T-helper 2 cell treated with Interferon-gamma antibody and Interleukin-4, amounts not matched to agents 5 μg/mL and 100 μg/mL, for 36 hours (primary cell): ENCODE data around the gene SFSWAP.
A peak's percentile ranks its signal among the peaks of the same experiment; 100 is the strongest.

Experiments used
- DNase-seq: peaks from one replicate; pipeline ENCODE4 v3.0.0; 2021; ENCODE audit warnings: low spot score
- H3K27ac Mint-ChIP-seq: one replicate; pipeline ENCODE4 v1.8.0; 2021; ENCODE audit warnings: mild to moderate bottlenecking, mixed read lengths
- H3K27me3 Mint-ChIP-seq: one replicate; pipeline ENCODE4 v1.8.0; 2021; ENCODE audit warnings: low read depth, mixed read lengths
- H3K36me3 Mint-ChIP-seq: one replicate; pipeline ENCODE4 v1.8.0; 2021; ENCODE audit warnings: low read depth, mixed read lengths
- H3K4me1 Mint-ChIP-seq: one replicate; pipeline ENCODE4 v1.8.0; 2021; ENCODE audit warnings: low read depth, mixed read lengths
- H3K4me3 Mint-ChIP-seq: one replicate; pipeline ENCODE4 v1.8.0; 2022; ENCODE audit warnings: mild to moderate bottlenecking, moderate library complexity, mixed read lengths
- H3K9me3 Mint-ChIP-seq: one replicate; pipeline ENCODE4 v1.8.0; 2021; ENCODE audit warnings: mixed read lengths

The SFSWAP gene

DNA sequence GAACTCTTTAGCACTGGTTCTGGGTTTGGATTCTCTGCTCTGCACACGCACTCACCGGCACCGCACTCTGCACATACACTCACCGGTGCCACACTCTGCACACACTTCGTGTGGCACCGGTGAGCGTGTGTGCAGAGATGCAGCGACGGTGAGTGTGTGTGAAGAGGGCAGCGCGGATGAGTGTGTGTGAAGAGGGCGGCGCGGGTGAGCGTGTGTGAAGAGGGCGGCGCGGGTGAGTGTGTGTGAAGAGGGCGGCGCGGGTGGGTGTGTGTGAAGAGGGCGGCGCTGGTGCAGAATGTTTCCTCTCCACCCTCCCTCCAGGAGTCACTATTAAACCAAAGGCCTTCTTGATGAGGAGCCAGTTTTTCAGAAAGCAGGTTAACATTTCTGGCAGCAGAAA lies 68.1 kb downstream of the SFSWAP start:
- H3K27ac Mint-ChIP-seq: no peak overlapping the region
- H3K36me3 Mint-ChIP-seq: peaks cover 34% of the 10 kb centered on the region
- no peak for DNase-seq
- H3K4me3 Mint-ChIP-seq: no peak overlapping the region
- H3K4me1 Mint-ChIP-seq: peaks cover 4% of the 10 kb centered on the region
- no peaks in the 10 kb centered on the region for H3K9me3 Mint-ChIP-seq
- no peaks in the 10 kb centered on the region for H3K27me3 Mint-ChIP-seq

DNA sequence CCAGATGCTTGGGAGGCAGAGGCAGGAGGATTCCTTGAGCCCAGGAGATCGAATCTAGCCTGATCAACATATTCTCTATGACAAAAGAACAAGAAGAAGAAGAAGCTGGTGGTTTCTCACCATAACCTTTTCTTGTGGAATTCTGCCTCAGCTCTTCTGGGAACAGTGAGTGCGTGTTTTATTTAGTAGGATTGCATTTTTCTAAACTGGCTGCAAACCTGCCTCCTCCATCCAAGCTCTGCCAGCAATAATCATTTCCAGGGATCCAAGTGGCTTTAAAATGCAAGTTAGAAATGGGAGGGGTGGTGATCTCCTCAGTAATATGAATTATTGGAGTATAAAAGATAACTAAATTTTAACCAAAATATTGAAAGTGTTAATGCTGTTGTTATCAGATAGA lies 71.2 kb downstream of the SFSWAP start:
- DNase-seq: no peak
- Mint-ChIP-seq H3K4me3 (no peak overlapping the region), H3K36me3 (peaks cover 32% of the 10 kb centered on the region), H3K27me3 (no peaks in the 10 kb centered on the region), H3K4me1 (no peaks in the 10 kb centered on the region), H3K9me3 (no peaks in the 10 kb centered on the region), H3K27ac (no peak overlapping the region)

DNA sequence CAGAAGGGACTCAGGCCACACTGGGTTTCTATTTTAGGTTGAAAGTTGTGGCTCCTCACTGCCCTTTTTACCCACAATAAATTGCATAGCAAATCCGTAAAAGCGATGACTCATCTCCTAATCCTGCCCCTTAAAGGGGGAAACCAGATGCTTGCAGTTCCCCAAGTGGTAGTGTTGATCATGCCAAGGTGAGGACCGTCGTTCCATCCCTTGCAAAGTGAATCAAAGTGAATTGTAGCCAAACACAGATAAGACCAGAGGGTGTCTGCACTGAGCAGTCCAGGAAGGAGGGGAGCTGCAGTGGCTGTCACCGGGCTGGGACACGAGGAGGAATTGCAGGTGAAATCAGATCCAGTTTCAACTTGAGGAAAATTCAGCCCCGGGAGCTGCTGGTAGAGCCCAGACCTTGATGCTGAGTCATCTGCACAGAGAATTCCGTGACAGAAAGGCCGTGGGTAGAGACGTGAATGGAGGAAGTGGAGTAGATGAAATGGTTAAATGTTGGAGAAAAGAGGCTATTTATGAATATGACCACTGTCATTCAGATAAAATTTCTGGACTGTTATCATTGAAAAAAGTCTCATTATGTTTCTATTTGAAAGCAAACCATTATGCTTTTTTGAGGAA lies 73.1 kb downstream of the SFSWAP start:
- Mint-ChIP-seq H3K27ac (peak overlapping the region; percentile 15), H3K4me1 (no peaks in the 10 kb centered on the region), H3K27me3 (no peaks in the 10 kb centered on the region), H3K9me3 (no peaks in the 10 kb centered on the region), H3K36me3 (peaks cover 23% of the 10 kb centered on the region), H3K4me3 (no peak overlapping the region)
- DNase-seq: no peak

DNA sequence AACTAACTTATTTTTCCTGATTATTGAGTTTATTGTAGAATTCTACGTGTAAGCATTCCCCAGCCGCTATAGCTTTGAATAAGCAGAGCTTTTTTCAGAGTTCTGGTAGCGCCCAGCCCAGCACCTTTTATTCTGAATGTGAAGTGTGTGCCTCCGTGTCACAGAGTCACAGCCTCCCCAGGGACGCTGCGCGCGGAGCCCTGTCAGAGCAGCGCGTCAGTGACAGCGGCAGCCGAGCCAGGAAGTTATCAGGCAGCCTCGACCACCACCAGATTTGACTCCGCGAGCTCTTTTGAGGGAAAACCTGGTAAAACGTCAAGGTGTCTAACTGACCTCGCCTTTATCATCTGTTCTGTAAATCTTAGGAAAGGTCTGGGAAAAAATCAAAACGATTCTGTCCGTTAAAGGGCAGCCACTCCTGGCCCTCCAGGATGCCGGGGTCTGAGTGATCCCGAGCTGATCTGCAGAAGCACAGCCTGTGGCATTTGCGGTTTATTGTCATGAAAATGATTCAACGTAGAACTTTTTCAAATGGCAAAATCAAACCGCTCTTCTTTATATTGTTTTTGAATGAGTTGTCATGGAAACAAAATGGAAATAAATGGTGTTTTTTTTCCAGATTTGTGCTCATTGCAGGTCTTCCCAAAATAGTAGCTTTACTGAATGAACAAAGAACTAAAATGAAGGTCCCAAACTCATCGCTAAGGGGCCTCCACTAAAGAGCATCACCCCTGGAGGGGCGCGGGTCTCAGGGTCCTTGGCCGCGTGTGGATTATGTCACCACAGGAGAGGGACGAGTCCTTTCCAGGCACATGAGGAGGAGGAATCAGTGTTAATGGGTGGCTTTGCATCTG lies 74.2 kb downstream of the SFSWAP start:
- Mint-ChIP-seq H3K36me3 (peaks cover 29% of the 10 kb centered on the region), H3K4me1 (no peaks in the 10 kb centered on the region), H3K4me3 (no peak overlapping the region), H3K27me3 (no peaks in the 10 kb centered on the region), H3K27ac (no peak overlapping the region), H3K9me3 (no peaks in the 10 kb centered on the region)
- no peak for DNase-seq

DNA sequence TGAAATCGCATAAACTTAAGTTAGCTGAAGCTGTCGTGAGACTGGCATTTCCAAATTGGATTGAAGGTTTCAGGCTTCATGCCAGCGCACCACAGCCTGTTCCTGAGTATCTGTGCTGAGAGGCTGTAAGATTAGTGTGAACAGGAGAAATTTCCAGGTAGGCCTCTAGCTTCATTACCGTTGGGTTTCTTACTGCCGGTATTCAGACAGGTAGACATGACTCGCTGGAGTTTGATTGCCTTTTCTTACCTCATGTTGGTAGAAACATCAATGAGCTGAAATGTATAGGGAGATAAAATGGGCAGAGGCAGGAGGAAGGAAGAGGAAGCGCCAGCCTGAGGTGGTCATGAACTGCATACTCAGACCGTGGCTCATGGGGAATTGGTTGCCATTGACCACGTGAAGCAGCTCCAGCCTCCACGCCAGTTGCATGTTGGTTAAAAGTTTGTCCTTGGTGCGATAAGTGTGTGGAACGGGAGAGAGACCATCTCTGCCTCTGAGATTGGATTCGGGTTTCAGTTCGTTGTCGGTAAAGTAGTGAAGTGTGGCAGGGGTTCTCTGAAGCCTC lies 75.0 kb downstream of the SFSWAP start:
- DNase-seq: no peak
- Mint-ChIP-seq H3K4me1 (no peaks in the 10 kb centered on the region), H3K36me3 (peaks cover 32% of the 10 kb centered on the region), H3K27ac (no peak overlapping the region), H3K4me3 (no peak overlapping the region), H3K27me3 (no peaks in the 10 kb centered on the region), H3K9me3 (no peaks in the 10 kb centered on the region)

DNA sequence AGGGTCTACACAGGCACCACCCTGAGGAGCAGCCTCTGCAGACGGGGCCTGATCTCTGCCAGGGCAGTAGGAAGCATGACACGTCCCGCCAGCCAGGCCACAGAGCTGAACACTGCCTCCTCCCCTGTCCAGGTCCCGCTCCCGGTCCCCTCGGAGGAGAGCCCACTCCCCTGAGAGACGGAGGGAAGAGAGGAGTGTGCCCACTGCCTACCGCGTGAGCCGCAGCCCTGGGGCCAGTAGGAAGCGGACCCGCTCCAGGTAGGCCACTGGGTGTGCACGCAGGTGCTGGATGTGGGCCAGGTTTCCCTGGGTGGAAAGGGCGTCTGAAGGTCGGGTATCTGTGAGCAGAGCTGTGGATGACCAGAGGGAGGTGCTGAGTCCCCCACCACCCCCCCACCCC lies 75.4 kb downstream of the SFSWAP start:
- Mint-ChIP-seq H3K36me3 (peaks cover 33% of the 10 kb centered on the region), H3K27me3 (no peaks in the 10 kb centered on the region), H3K4me3 (no peak overlapping the region), H3K27ac (no peak overlapping the region), H3K4me1 (no peaks in the 10 kb centered on the region), H3K9me3 (no peaks in the 10 kb centered on the region)
- no peak for DNase-seq

DNA sequence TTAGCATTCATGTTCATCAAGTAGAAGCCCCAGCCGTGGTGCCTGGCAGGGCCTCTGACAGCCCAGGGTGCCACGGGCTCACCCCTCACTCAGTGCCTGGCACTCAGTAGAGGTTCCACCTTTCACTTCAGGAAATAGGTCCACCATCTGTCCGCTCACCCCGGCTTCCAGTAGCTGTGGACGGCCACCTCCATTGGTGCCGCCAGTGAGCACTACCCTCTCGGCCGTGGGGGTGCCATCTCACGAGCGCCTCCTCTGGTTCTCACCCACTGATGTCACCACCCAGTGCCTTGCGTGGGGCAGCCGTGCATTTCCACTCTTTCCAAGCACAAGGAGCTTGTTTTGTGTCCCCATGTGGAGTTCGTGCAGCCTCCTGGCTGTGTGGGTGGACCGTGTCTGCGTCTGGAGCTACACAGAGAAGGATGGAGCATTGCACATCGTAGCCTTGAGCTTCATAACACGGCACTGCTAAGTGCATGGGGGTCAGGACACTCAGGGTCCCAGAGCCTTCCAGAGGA lies 76.3 kb downstream of the SFSWAP start:
- no peaks in the 10 kb centered on the region for H3K9me3 Mint-ChIP-seq
- H3K36me3 Mint-ChIP-seq: peaks cover 35% of the 10 kb centered on the region
- no peaks in the 10 kb centered on the region for H3K4me1 Mint-ChIP-seq
- H3K27me3 Mint-ChIP-seq: no peaks in the 10 kb centered on the region
- no peak overlapping the region for H3K4me3 Mint-ChIP-seq
- H3K27ac Mint-ChIP-seq: no peak overlapping the region
- DNase-seq: no peak

DNA sequence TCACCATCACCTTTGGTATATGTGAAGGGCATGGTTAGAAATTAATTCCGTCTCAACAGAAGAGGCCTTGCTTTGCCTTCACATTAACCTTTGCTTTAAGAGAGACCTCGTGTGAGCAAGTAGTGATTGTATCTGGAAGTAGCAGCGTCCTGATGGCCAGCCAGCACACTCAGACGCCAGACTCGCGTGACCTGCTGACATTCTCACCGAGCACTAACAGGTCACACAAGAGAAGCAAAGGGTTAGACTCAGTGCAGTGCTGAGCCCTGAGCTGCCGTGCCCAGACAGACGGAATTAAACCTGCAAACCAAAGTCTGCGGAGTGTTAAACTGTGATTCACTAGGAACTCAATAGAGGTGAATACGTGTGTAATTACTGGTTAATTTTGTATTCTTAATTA lies 77.2 kb downstream of the SFSWAP start:
- H3K36me3 Mint-ChIP-seq: peaks cover 35% of the 10 kb centered on the region
- no peaks in the 10 kb centered on the region for H3K4me1 Mint-ChIP-seq
- H3K9me3 Mint-ChIP-seq: no peaks in the 10 kb centered on the region
- no peak for DNase-seq
- H3K27me3 Mint-ChIP-seq: no peaks in the 10 kb centered on the region
- H3K27ac Mint-ChIP-seq: no peak overlapping the region
- H3K4me3 Mint-ChIP-seq: no peak overlapping the region

DNA sequence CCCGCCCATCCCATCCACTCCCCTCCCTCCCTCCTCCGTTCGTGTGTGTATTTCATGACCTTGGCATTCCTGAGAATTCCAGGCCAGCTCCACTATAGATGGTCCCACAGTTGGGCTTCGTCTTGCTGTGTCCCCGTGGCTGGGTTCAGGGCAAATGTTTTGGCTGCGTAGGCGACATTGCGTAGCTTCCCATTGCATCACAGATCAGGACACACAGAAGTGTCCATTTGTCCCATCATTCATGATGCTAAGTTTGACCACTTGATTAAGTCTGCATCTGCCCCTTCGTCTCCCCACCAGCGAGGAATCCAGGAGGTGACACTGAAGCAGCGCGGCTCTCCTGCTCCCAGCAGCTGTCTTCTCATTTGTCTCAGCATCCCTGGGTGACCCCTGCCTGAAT lies 78.7 kb downstream of the SFSWAP start:
- Mint-ChIP-seq H3K27me3 (no peaks in the 10 kb centered on the region), H3K27ac (no peak overlapping the region), H3K4me1 (no peaks in the 10 kb centered on the region), H3K4me3 (no peak overlapping the region), H3K9me3 (no peaks in the 10 kb centered on the region), H3K36me3 (peaks cover 37% of the 10 kb centered on the region)
- DNase-seq: no peak

DNA sequence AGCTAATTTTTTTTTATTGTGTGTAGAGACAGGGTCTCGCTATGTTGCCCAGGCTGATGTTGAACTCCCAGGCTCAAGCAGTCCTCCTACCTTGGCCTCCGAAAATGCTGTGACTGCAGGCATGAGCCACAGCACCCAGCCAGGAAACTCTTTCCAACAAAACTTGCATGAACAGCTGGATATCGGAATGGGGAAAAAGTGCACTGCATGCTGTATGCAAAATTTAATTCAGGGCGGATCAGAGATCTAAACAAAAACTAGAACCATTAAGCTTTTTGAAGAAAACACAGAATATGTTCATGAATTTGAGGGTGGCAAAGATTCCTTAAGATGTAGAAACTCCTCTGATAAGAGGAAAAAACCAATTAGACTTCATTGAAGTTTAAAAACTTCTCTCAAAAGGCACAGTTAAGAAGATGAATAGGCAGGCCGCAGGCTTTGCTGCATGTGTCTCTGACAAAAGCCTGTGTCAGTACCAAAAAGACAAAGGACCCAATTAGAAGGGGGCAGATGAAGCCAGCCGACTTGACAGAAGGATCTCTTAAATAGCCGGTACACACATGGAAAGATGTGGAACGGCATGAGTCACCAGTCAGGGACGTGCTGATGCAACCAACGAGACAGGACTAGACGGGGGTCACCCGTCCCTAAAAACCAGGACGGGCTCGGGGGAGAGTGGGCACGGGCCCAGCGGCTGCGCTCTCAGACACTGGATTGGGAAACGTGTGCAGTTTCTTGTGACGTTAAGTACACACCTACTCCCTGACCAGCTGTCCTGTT lies 82.5 kb downstream of the SFSWAP start:
- H3K36me3 Mint-ChIP-seq: peaks cover 32% of the 10 kb centered on the region
- no peaks in the 10 kb centered on the region for H3K27me3 Mint-ChIP-seq
- no peak overlapping the region for H3K27ac Mint-ChIP-seq
- no peaks in the 10 kb centered on the region for H3K4me1 Mint-ChIP-seq
- DNase-seq: no peak
- H3K9me3 Mint-ChIP-seq: no peaks in the 10 kb centered on the region
- no peak overlapping the region for H3K4me3 Mint-ChIP-seq

DNA sequence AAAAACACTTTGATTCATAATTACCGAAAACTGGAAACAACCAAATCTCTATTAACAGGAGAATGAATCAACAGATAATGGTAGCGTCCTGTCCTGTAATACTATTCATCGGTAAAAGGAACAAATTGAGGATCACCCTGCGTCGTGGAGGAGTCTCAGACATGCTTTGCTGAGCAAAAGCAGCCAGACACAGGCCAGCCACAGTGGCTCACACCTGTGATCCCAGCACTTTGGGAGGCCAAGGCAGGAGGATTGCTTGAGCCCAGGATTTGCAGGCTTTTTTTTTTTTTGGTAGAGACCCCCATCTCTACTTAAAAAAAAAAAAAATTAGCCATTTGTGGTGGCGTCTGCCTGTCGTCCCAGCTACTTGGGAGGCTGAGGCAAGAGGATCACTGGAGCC lies 83.2 kb downstream of the SFSWAP start:
- H3K4me1 Mint-ChIP-seq: no peaks in the 10 kb centered on the region

DNA sequence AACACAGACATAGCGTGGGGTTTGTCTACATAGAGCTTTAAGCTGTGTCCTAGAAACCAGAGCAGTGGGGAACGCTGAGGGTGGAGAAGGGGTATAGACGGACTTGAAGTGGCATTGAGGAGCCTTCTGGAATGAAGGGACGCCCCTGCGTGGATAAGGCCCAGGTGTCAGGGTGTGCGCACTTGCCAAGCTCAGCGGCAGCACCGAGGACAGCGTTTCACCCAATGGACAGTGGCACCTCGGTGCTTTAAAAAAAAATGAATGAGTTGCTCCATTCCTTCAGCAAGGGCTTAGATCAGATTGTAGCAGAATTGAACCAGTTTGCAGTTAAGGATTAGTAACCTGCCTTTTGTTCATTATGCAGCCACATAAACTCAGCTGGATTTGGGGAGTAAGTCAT lies 83.7 kb downstream of the SFSWAP start:
- Mint-ChIP-seq H3K36me3 (peaks cover 38% of the 10 kb centered on the region), H3K27ac (no peak overlapping the region), H3K27me3 (no peaks in the 10 kb centered on the region), H3K4me3 (no peak overlapping the region), H3K9me3 (no peaks in the 10 kb centered on the region), H3K4me1 (no peaks in the 10 kb centered on the region)
- no peak for DNase-seq

More for the DNA sequence above, 83.2 kb downstream of the SFSWAP start:
- Mint-ChIP-seq H3K27ac (no peak overlapping the region), H3K27me3 (no peaks in the 10 kb centered on the region), H3K9me3 (no peaks in the 10 kb centered on the region), H3K4me3 (no peak overlapping the region), H3K36me3 (peaks cover 36% of the 10 kb centered on the region)
- DNase-seq: no peak

DNA sequence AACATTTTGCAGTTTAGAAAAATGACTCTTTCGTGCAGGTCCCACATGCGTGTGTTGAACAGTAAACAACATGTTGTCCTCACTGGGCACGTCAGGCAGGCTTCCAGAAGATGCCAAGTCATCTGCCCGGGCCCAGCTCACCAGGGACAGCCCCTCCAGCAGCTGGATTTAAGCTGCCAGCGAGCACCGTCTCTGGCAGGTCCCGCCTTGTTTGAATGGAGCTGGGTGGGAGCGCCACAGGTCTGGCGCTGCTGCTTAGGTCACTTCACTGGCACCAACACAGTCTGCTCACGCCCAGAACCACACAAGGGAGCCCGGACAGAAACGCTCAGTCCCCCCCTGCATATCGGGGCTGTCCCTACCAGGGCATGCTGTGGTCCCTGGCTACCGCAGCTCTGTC lies 84.2 kb downstream of the SFSWAP start:
- Mint-ChIP-seq H3K4me1 (no peaks in the 10 kb centered on the region), H3K27ac (no peak overlapping the region), H3K27me3 (no peaks in the 10 kb centered on the region), H3K36me3 (peaks cover 34% of the 10 kb centered on the region), H3K4me3 (no peak overlapping the region), H3K9me3 (no peaks in the 10 kb centered on the region)
- DNase-seq: no peak
